ENCODE data around the gene RORC. TPM values are rescaled to one million over a fixed set of nuclear protein-coding genes. Genes with fewer than 3 reads are reported as not detected.

RORC gene
- total RNA-seq, 1 experiment from 2014 or later, result 1.3 TPM

GRCh38 chr1:151822404-151822803 is 9.2 kb downstream of the RORC start:
- RAD21 ChIA-PET (ENCODE audit: low non-redundant PET in 1 of 2, low total read pairs in 2 of 2, uncharacterized antibody in 2 of 2, unreplicated experiment in 2 of 2), result no interaction called here

More at GRCh38 chr1:151822404-151822803, 9.2 kb downstream of the RORC start:
- no peaks in the 10 kb centered on the region for H3K9me3 ChIP-seq (ENCODE audit: control insufficient read depth in 1 of 2, insufficient read depth in 1 of 2, low read depth in 1 of 2, low read length in 2 of 2)
- no peaks in the 10 kb centered on the region for H3K36me3 ChIP-seq (ENCODE audit: control insufficient read depth in 1 of 2, insufficient read depth in 2 of 2, low read length in 2 of 2)
- H3K27me3 ChIP-seq (ENCODE audit: insufficient read depth, low read length), result no peaks in the 10 kb centered on the region
- no peak overlapping the region for H3K4me2 ChIP-seq (ENCODE audit: low read length)
- no TSS peak for BruUV-seq (replicated peaks)
- intact Hi-C loops (cut with micrococcal nuclease), result no loop called here
- no peak overlapping the region for H3K9ac ChIP-seq (ENCODE audit: low read length)
- ATAC-seq (no peak), DNase-seq (ENCODE audit: low read depth, low spot score) (no peak)
- no peak overlapping the region for H2AFZ ChIP-seq (ENCODE audit: low read depth, low read length, poor library complexity, severe bottlenecking)
- no peaks in the 10 kb centered on the region for H4K20me1 ChIP-seq (ENCODE audit: insufficient read depth)
- ChIA-PET POLR2A (no interaction called here), CTCF (no interaction called here)
- H3K79me2 ChIP-seq (ENCODE audit: insufficient read depth, low read length), result no peaks in the 10 kb centered on the region
- H3K27ac ChIP-seq (ENCODE audit: low read depth, low read length), result no peak overlapping the region
- H3K9me2 ChIP-seq (ENCODE audit: insufficient read depth), result no peaks in the 10 kb centered on the region
- peaks cover 5 to 10% of the 10 kb centered on the region in 2 experiments; a peak in 2 of 4 replicates for H3K4me1 ChIP-seq (ENCODE audit: control insufficient read depth in 1 of 2, insufficient read depth in 2 of 2, low read length in 2 of 2)
- no peak overlapping the region for H3K4me3 ChIP-seq (replicated peaks in 1 of 2; ENCODE audit: low read depth in 1 of 2, low read length in 2 of 2)
- no peak for TF ChIP-seq CEBPB (IDR thresholded peaks at IDR 0.05; ENCODE audit: low read depth)
- TF ChIP-seq YY1 (IDR thresholded peaks at IDR 0.05; ENCODE audit: extremely low read depth, insufficient replicate concordance, low read depth, low read length), result no peak
- no peak for TF ChIP-seq REST (IDR thresholded peaks at IDR 0.05; ENCODE audit: low read depth)
- TF ChIP-seq TCF7L2 (IDR thresholded peaks at IDR 0.05; ENCODE audit: borderline replicate concordance, extremely low read depth, insufficient read depth, insufficient read length), result no peak
- no peak for TF ChIP-seq SRF (IDR thresholded peaks at IDR 0.05; ENCODE audit: low read depth)
- no peak for TF ChIP-seq POLR2AphosphoS5 (IDR thresholded peaks at IDR 0.05; ENCODE audit: low read depth, low read length)
- TF ChIP-seq EZH2phosphoT487 (IDR thresholded peaks at IDR 0.05; ENCODE audit: borderline replicate concordance), result no peak
- TF ChIP-seq SP1 (IDR thresholded peaks at IDR 0.05; ENCODE audit: low read depth), result no peak
- no peak for TF ChIP-seq EGR1 (IDR thresholded peaks at IDR 0.05; ENCODE audit: low read depth)
- TF ChIP-seq JUND (IDR thresholded peaks at IDR 0.05), result no peak
- no peak for TF ChIP-seq CTCF (IDR thresholded peaks at IDR 0.05 in 2 of 3, conservative IDR thresholded peaks at IDR 0.05 in 1 of 3; ENCODE audit: borderline replicate concordance in 1 of 3, insufficient read depth in 1 of 3, low read depth in 2 of 3, low read length in 2 of 3)
- TF ChIP-seq ELF1 (IDR thresholded peaks at IDR 0.05; ENCODE audit: borderline replicate concordance, low read depth), result no peak
- no peak for TF ChIP-seq POLR2A (IDR thresholded peaks at IDR 0.05; ENCODE audit: borderline replicate concordance, extremely low read depth, insufficient read depth, insufficient read length)
